ENCODE results near the gene IL17B. TPM values are rescaled to one million over a fixed set of nuclear protein-coding genes. Genes with fewer than 3 reads are reported as not detected.

IL17B gene
- total and polyA plus RNA-seq, 11 donors: 0.33 to 0.42 (median 0.35) TPM; not detected in 8

- peaks cover 0 to 99% (median 65%) of the 10 kb centered on the region in 9 donors for H3K36me3 ChIP-seq
- no peak for ATAC-seq
Measured at GRCh38 chr5:149328177-149328576, 50.9 kb downstream of the IL17B start.

GRCh38 chr5:149326611-149327010 is 52.5 kb downstream of the IL17B start:
- ATAC-seq (no peak), DNase-seq (no peak)
- Histone ChIP-seq H3K36me3 (peaks cover 0 to 99% (median 49%) of the 10 kb centered on the region in 9 donors), H3K4me1 (peaks cover 0 to 28% (median 10%) of the 10 kb centered on the region in 12 donors), H3K27me3 (no peaks in the 10 kb centered on the region), H3K4me3 (no peak overlapping the region), H3K9me3 (no peaks in the 10 kb centered on the region), H3K27ac (no peak overlapping the region)
- WGBS, 4 donors: 75 to 79% (median 77%) methylated on average over 3 of the region's 3 CpGs
- intact Hi-C loops (cut with DNase I): no loop called here
- TF ChIP-seq CTCF (IDR thresholded peaks at IDR 0.05): no peak
- no peak for TF ChIP-seq POLR2A (IDR thresholded peaks at IDR 0.05)

More at GRCh38 chr5:149328177-149328576, 50.9 kb downstream of the IL17B start:
- H3K27ac ChIP-seq: no peak overlapping the region
- 93 to 98% (median 95%) methylated on average over 4 to 5 of the region's 5 CpGs for WGBS, 4 donors
- no peak overlapping the region for H3K4me3 ChIP-seq
- no peak for DNase-seq
- no peaks in the 10 kb centered on the region for H3K9me3 ChIP-seq
- peaks cover 0 to 17% (median 7%) of the 10 kb centered on the region in 12 donors for H3K4me1 ChIP-seq
- no peaks in the 10 kb centered on the region for H3K27me3 ChIP-seq
- intact Hi-C loops (cut with DNase I): no loop called here
- no peak for TF ChIP-seq CTCF (IDR thresholded peaks at IDR 0.05)
- no peak for TF ChIP-seq POLR2A (IDR thresholded peaks at IDR 0.05)

GRCh38 chr5:149325894-149326293 is 53.2 kb downstream of the IL17B start:
- Histone ChIP-seq H3K4me1 (peaks cover 2 to 34% (median 16%) of the 10 kb centered on the region in 12 donors), H3K36me3 (peaks cover 0 to 98% (median 44%) of the 10 kb centered on the region in 9 donors), H3K4me3 (no peak overlapping the region), H3K27me3 (no peaks in the 10 kb centered on the region), H3K9me3 (no peaks in the 10 kb centered on the region), H3K27ac (peak overlapping the region in 2 of 12 donors; percentile 28 to 52)
- intact Hi-C loops (cut with DNase I): no loop called here
- no peak for DNase-seq
- no peak for ATAC-seq
- 92 to 96% (median 95%) methylated on average over 5 of the region's 5 CpGs for WGBS, 4 donors
- TF ChIP-seq POLR2A (IDR thresholded peaks at IDR 0.05): no peak
- TF ChIP-seq CTCF (IDR thresholded peaks at IDR 0.05): no peak

GRCh38 chr5:149325166-149325735 is 53.8 kb downstream of the IL17B start:
- H3K4me3 ChIP-seq: no peak overlapping the region
- H3K9me3 ChIP-seq: no peaks in the 10 kb centered on the region
- H3K4me1 ChIP-seq: peaks cover 8 to 40% (median 23%) of the 10 kb centered on the region in 12 donors
- peak in 2 of 5 donors; percentile 41 to 48 for DNase-seq
- intact Hi-C loops (cut with DNase I): no loop called here
- TF ChIP-seq POLR2A (IDR thresholded peaks at IDR 0.05): no peak
- no peak for TF ChIP-seq CTCF (IDR thresholded peaks at IDR 0.05)
- peaks cover 0 to 95% (median 40%) of the 10 kb centered on the region in 9 donors for H3K36me3 ChIP-seq
- H3K27me3 ChIP-seq: no peaks in the 10 kb centered on the region
- H3K27ac ChIP-seq: peak overlapping the region in 5 of 12 donors; percentile 11 to 52 (median 28)
- peak in 3 of 4 donors; percentile 20 to 44 (median 21) for ATAC-seq

All from heart left ventricle (tissue), 16 donors.